ENCODE data around the gene NOTUM.

The NOTUM gene

GRCh38 chr17:81961087-81961511, at the start of gene NOTUM:
TSS of gene NOTUM (minus strand) at chr17:81961187. CDS start at chr17:81960909, 278 bp downstream.
- DNase-seq (ENCODE audit: low spot score), result peak; percentile 90

- DNase-seq (ENCODE audit: low spot score), result no peak
Observed at GRCh38 chr17:82009413-82009812, 48.4 kb upstream of the NOTUM start.

- no peak for DNase-seq (ENCODE audit: low spot score)
Observed at GRCh38 chr17:82008941-82009405, 48.0 kb upstream of the NOTUM start.

GRCh38 chr17:82008258-82008940, 47.4 kb upstream of the NOTUM start:
- no peak for DNase-seq (ENCODE audit: low spot score)

- DNase-seq (ENCODE audit: low spot score), result no peak
Observed at GRCh38 chr17:82007495-82008257, 46.7 kb upstream of the NOTUM start.

GRCh38 chr17:82007228-82007494, 46.2 kb upstream of the NOTUM start:
- DNase-seq (ENCODE audit: low spot score), result no peak

- DNase-seq (ENCODE audit: low spot score), result no peak
Observed at GRCh38 chr17:82006468-82007227, 45.7 kb upstream of the NOTUM start.

- DNase-seq (ENCODE audit: low spot score), result no peak
Observed at GRCh38 chr17:82005701-82006348, 44.8 kb upstream of the NOTUM start.

GRCh38 chr17:82004517-82005455, 43.8 kb upstream of the NOTUM start:
- no peak for DNase-seq (ENCODE audit: low spot score)

- DNase-seq (ENCODE audit: low spot score), result no peak
Observed at GRCh38 chr17:82003411-82004381, 42.7 kb upstream of the NOTUM start.

- DNase-seq (ENCODE audit: low spot score), result no peak
Observed at GRCh38 chr17:82001571-82002056, 40.6 kb upstream of the NOTUM start.

- DNase-seq (ENCODE audit: low spot score), result no peak
Observed at GRCh38 chr17:82000803-82001570, 40.0 kb upstream of the NOTUM start.

GRCh38 chr17:81999976-82000802, 39.2 kb upstream of the NOTUM start:
- no peak for DNase-seq (ENCODE audit: low spot score)

- DNase-seq (ENCODE audit: low spot score), result no peak
Observed at GRCh38 chr17:81999587-81999975, 38.6 kb upstream of the NOTUM start.

GRCh38 chr17:81998691-81999438, 37.9 kb upstream of the NOTUM start:
- no peak for DNase-seq (ENCODE audit: low spot score)

GRCh38 chr17:81998212-81998611, 37.2 kb upstream of the NOTUM start:
- DNase-seq (ENCODE audit: low spot score), result no peak

- no peak for DNase-seq (ENCODE audit: low spot score)
Observed at GRCh38 chr17:81996757-81997441, 35.9 kb upstream of the NOTUM start.
